K562 (cell line): ENCODE results near the gene KRTAP10-6. TPM values are rescaled to one million over a fixed set of nuclear protein-coding genes. Genes with fewer than 3 reads are reported as not detected.

Source experiments
- CBFA2T3 ChIP-seq: fragments of 450-650 bp; IDR thresholded peaks from 2 replicates; pipeline ENCODE4 v1.6.1; 2017
- CREB3 ChIP-seq: fragments of 450-650 bp; conservative IDR thresholded peaks from 2 replicates; pipeline ENCODE4 v1.6.1; 2016; ENCODE audit warnings: missing genetic modification characterization, low read depth, mild to moderate bottlenecking, missing compliant biosample characterization, moderate library complexity
- DDX20 ChIP-seq: fragments of 450-650 bp; IDR thresholded peaks from 2 replicates; pipeline ENCODE4 v1.6.1; 2016; ENCODE audit warnings: missing genetic modification characterization, low read depth, mild to moderate bottlenecking, missing compliant biosample characterization, moderate library complexity
- FOS ChIP-seq: IDR thresholded peaks from 3 replicates; pipeline ENCODE4 v1.6.1; 2011; ENCODE audit not compliant: insufficient read length; ENCODE audit errors: extremely low read depth
- FOXK2 ChIP-seq, 2 experiments: fragments of 450-650 bp; IDR thresholded peaks in 1 of 2; conservative IDR thresholded peaks in 1 of 2; 2 replicates each; pipeline ENCODE4 v1.6.1; 2016; ENCODE audit warnings: low read depth in 2 of 2, mild to moderate bottlenecking in 1 of 2
- GABPA ChIP-seq: fragments of 200-800 bp; sonication (Bioruptor generic); conservative IDR thresholded peaks from 2 replicates; pipeline ENCODE4 v1.6.1; 2016; ENCODE audit warnings: low read depth, missing genetic modification characterization, missing compliant biosample characterization
- HMG20B ChIP-seq: fragments of 250-450 bp; sonication (Bioruptor Pico); IDR thresholded peaks from 2 replicates; pipeline ENCODE4 v1.5.0; 2021; ENCODE audit warnings: mild to moderate bottlenecking
- HSF4 ChIP-seq: fragments of 250-450 bp; sonication (Bioruptor Pico); IDR thresholded peaks from 2 replicates; pipeline ENCODE4 v2.1.2; 2022; ENCODE audit warnings: mild to moderate bottlenecking, moderate library complexity, borderline replicate concordance
- PRDM10 ChIP-seq: fragments of 450-650 bp; IDR thresholded peaks from 2 replicates; pipeline ENCODE4 v1.6.1; 2018; ENCODE audit not compliant: partially characterized antibody
- RNF2 ChIP-seq: sonication (generic); IDR thresholded peaks from 2 replicates; pipeline ENCODE4 v1.6.1; 2016
- SETDB1 ChIP-seq: IDR thresholded peaks from one replicate; pipeline ENCODE4 v1.6.1; 2012; ENCODE audit warnings: low read length, control low read depth, inconsistent platforms
- SMARCA4 ChIP-seq: fragments of 450-650 bp; IDR thresholded peaks from 2 replicates; pipeline ENCODE4 v1.6.1; 2016
- SMARCE1 ChIP-seq: fragments of 450-650 bp; IDR thresholded peaks from 2 replicates; pipeline ENCODE4 v1.7.1; 2016; ENCODE audit warnings: mild to moderate bottlenecking
- SRF ChIP-seq, 2 experiments: fragments of 250-450, 450-650 bp in 1 of 2; sonication (Bioruptor Pico) in 1 of 2; sonication (generic) in 1 of 2; formaldehyde crosslinking; IDR thresholded peaks; 2 replicates each; pipeline versions ENCODE4 v1.5.0 to v1.5.1; 2020 to 2022; ENCODE audit warnings: mild to moderate bottlenecking in 1 of 2, missing genetic modification reagents in 1 of 2
- TCF7 ChIP-seq: sonication (generic); IDR thresholded peaks from 2 replicates; pipeline ENCODE4 v1.6.1; 2016; ENCODE audit warnings: antibody characterized with exemption, borderline replicate concordance
- ZNF12 ChIP-seq: sonication (generic); formaldehyde crosslinking; IDR thresholded peaks from 2 replicates; pipeline ENCODE4 v1.4.0; 2020; ENCODE audit warnings: mild to moderate bottlenecking, missing genetic modification reagents
- ZNF146 ChIP-seq: IDR thresholded peaks from one replicate; pipeline ENCODE4 v1.6.1; 2018; ENCODE audit warnings: missing compliant biosample characterization; ENCODE audit not compliant: unreplicated experiment
- polyA plus RNA-seq, 8 experiments: library from polyadenylated mRNA; depleted of rRNA in 4 of 8; stranded (reverse) in 5 of 8; unstranded in 3 of 8; fragments of >200 nt; fragmentation: Nextera tagmentation in 2 of 8; fragmentation: Illumina TruSeq in 1 of 8; extraction: Ambion mirVana in 2 of 8; extraction: Trizol in 1 of 8; gene quantifications; 2 replicates each; pipeline versions ENCODE4 v1.2.1 to v1.2.3, GENCODE V29; 2011 to 2014; ENCODE audit warnings: inconsistent platforms in 1 of 8, missing spikeins in 1 of 8
- total RNA-seq, 7 experiments: library from RNA; depleted of rRNA in 6 of 7; stranded (reverse); fragments of >200 nt in 6 of 7; fragmentation: Illumina TruSeq in 2 of 7; extraction: Trizol in 2 of 7; gene quantifications; 2 replicates each; pipeline versions ENCODE4 v1.2.1 to v1.2.3, GENCODE V29; 2011 to 2021; ENCODE audit warnings: low replicate concordance in 1 of 7
- TF ChIP-seq, protein P1 (sequence below): fragments of 250-450 bp; sonication (Bioruptor Pico); IDR thresholded peaks from 2 replicates; pipeline ENCODE4 v1.5.0; 2020; ENCODE audit warnings: mild to moderate bottlenecking
- TF ChIP-seq, protein P2 (sequence below): fragments of 450-650 bp; IDR thresholded peaks from 2 replicates; pipeline ENCODE4 v1.6.1; 2016; ENCODE audit warnings: mild to moderate bottlenecking

Gene KRTAP10-6
- total and polyA plus RNA-seq, 9 of the 15 experiments (the other 6 are each of a cell fraction or from before 2014, with no cell fraction given) = not detected

DNA sequence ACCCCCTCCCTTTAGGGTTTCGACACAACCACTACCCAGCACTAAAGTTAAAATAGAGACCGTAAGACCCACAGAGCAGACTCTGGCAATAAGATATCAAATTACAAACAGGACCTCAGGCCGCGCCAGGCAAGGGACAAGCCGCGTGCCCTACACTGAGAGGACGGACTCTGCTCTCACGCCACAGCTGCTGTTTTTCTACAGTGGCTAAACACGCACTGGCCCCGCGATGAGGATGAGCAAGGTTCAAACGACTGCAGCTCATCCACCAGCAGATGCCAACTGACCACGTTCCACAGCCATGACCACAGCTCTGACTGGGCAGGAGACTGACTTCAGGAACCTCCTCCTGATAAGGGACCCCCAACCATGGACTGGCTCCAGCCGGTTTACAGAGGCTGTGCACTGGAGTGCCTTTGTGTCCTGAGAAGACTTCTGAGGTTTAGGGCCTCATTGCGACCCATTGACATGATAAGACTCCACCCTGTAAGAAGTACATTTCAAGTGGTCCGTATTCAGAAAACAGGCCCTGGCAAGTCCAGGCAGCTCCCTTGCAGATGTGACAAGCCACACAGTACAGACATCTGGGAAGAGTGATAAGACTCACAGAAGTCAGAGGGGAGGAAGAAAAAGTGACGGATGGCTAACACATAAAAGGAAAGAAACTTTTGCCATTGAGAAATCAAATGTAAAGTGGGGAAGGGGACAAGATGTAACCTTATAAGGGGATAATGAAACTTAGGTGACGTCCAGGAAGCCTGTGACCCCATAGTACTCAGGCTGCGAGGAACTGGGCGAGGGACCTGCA is 1.5 kb upstream of the KRTAP10-6 start (continued):
- TF ChIP-seq SMARCE1 (peak; percentile 87), RNF2 (peak; percentile 40; the same call in 1 of the 2 replicates), HMG20B (CRISPR knock-in tag) (no peak), SMARCA4 (peak; percentile 95), SRF (CRISPR knock-in tag; IDR thresholded peaks at IDR 0.05) (peak in 1 of 2 experiments; percentile 83; a peak in 2 of 4 replicates), PRDM10 (peak; percentile 89), TCF7 (no peak), GABPA (tag) (0 out of 2 replicates have a peak, but pooled peaks have one; percentile 6), CBFA2T3 (peak; percentile 97), ZNF146 (no peak), SETDB1 (no peak), CREB3 (tag) (peak; percentile 95), FOS (no peak), ZNF12 (CRISPR knock-in tag) (0 out of 2 replicates have a peak, but pooled peaks have one; percentile 38), HSF4 (CRISPR knock-in tag) (no peak), DDX20 (no peak), FOXK2 (conservative IDR thresholded peaks at IDR 0.05 in 1 of 2, IDR thresholded peaks at IDR 0.05 in 1 of 2; ENCODE audit: low read depth in 2 of 2) (peak; percentile 10 to 59; a peak in 2 of 4 replicates)
- TF ChIP-seq, protein P1, sequence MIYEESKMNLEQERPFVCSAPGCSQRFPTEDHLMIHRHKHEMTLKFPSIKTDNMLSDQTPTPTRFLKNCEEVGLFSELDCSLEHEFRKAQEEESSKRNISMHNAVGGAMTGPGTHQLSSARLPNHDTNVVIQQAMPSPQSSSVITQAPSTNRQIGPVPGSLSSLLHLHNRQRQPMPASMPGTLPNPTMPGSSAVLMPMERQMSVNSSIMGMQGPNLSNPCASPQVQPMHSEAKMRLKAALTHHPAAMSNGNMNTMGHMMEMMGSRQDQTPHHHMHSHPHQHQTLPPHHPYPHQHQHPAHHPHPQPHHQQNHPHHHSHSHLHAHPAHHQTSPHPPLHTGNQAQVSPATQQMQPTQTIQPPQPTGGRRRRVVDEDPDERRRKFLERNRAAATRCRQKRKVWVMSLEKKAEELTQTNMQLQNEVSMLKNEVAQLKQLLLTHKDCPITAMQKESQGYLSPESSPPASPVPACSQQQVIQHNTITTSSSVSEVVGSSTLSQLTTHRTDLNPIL (CRISPR knock-in tag) = no peak
- TF ChIP-seq, protein P2, sequence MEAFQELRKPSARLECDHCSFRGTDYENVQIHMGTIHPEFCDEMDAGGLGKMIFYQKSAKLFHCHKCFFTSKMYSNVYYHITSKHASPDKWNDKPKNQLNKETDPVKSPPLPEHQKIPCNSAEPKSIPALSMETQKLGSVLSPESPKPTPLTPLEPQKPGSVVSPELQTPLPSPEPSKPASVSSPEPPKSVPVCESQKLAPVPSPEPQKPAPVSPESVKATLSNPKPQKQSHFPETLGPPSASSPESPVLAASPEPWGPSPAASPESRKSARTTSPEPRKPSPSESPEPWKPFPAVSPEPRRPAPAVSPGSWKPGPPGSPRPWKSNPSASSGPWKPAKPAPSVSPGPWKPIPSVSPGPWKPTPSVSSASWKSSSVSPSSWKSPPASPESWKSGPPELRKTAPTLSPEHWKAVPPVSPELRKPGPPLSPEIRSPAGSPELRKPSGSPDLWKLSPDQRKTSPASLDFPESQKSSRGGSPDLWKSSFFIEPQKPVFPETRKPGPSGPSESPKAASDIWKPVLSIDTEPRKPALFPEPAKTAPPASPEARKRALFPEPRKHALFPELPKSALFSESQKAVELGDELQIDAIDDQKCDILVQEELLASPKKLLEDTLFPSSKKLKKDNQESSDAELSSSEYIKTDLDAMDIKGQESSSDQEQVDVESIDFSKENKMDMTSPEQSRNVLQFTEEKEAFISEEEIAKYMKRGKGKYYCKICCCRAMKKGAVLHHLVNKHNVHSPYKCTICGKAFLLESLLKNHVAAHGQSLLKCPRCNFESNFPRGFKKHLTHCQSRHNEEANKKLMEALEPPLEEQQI = 0 out of 2 replicates have a peak, but pooled peaks have one; percentile 16
